Subcutaneous adipose tissue (tissue), 4 donors: ENCODE measurements around the gene AGAP3. TPM values are rescaled to one million over a fixed set of nuclear protein-coding genes. Genes with fewer than 3 reads are reported as not detected.

Experiments used
- total RNA-seq, 4 donors: library from RNA; depleted of rRNA; stranded (reverse); fragments of >200 nt; gene quantifications; one replicate each; pipeline ENCODE4 v1.1.0, GENCODE V29; 2016
- TF ChIP-seq, protein P1 (sequence below): fragments of 450-650 bp; IDR thresholded peaks from one replicate; pipeline ENCODE4 v1.5.1; 2016; ENCODE audit warnings: low read depth, mild to moderate bottlenecking, control low read depth, antibody characterized with exemption, moderate library complexity

Gene AGAP3
- total RNA-seq, 4 donors from 2014 or later, result 54.4 to 86.7 (median 62.7) TPM

DNA sequence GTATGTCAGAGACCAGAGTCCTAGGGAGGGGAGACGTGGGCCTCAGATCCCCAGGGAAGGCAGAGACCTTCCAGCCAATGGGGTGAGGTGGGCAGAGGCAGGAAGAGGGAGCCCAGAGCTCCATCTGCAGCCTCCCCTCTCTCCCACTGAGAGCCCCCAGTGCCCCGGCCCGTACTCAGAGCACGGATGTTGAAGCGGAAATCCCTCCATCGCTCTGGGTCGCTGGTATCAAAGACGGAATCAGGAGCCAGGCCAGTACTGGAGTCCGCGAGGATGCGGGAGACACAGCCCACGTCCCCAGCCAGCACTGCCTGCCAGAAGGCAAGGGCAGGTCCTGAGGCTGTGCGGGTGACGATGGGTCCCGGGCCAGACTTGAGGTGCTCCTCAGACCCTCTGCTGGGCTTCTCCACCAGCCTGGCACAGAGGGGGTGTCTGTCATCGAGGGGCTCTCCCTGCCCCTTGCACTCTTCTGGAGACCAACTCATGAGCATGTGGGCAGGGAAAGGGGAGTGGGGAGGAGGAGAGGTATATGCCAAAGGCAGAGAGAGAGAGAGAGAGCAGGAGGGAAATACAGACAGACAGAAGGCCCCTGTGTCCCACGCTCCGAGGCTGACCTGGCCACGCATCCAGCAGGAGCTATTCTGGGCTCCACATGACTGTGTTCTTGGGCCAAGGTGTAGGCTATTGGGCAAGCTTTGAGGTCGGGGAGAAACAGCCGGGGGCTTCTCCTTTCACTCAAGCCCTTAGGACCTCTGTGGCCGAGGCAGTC is 100.5 kb downstream of the AGAP3 start, which contains the start of gene ASB10:
Gene ASB10 (minus strand): TSS at position 611 of the 769 bp plus-strand sequence. CDS start 120 bp downstream, at position 491.
- TF ChIP-seq, protein P1, sequence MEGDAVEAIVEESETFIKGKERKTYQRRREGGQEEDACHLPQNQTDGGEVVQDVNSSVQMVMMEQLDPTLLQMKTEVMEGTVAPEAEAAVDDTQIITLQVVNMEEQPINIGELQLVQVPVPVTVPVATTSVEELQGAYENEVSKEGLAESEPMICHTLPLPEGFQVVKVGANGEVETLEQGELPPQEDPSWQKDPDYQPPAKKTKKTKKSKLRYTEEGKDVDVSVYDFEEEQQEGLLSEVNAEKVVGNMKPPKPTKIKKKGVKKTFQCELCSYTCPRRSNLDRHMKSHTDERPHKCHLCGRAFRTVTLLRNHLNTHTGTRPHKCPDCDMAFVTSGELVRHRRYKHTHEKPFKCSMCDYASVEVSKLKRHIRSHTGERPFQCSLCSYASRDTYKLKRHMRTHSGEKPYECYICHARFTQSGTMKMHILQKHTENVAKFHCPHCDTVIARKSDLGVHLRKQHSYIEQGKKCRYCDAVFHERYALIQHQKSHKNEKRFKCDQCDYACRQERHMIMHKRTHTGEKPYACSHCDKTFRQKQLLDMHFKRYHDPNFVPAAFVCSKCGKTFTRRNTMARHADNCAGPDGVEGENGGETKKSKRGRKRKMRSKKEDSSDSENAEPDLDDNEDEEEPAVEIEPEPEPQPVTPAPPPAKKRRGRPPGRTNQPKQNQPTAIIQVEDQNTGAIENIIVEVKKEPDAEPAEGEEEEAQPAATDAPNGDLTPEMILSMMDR, result no peak

DNA sequence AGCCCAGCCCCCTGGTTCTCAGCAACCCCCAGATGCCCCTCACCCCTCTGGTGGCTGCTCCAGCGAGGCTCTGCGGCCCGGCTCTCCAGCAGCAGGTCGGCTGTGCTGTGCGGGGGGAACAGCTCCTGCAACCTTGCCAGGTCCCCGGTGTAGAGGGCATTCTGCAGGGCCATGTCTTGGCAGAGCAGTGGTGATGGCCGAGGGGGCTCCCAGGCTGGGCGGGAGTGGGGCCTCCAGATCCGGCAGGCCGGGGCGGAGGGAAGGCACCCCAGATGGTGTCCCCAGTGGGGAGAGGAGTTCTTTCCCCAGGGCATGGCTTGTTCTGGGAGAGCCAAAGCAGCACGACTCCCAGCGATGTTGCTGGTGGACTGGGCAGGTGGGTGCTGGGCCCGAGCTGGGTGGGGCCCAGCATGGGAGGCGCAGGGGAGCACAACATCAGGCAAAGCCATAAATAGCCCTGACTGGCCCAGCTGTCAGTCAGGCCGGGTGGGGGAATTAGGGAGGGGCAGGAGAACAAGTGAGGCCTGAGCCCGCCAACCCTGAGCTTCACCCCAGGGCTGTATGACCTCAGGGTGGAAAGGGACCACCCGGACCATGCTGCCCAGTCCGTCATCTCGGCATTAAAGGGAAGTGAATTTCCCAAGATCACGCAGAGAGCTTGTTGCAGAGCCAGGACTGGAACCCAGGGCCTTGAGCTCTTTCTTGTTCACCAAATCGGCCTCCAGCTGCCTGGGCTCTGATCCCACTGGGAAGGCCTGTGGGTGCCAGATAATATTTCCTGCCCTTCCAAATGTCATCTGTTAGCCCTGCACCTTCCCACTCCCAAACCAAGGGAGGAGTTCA is 101.4 kb downstream of the AGAP3 start:
- TF ChIP-seq, protein P1, result no peak

DNA sequence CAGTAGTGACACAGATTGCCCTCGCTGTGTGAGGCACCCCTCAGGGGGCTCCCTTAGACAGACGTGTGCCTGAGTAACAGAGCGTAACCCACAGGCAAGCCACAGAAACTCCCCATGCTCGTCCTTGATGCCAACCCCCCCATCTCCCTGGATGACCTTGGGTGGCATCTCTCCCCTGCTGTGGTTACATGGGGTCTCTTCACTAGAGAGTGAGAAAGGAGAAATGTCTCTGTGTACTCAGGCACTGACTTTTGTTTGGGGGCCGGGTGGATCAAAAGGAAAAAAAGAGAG is 101.9 kb downstream of the AGAP3 start:
- TF ChIP-seq, protein P1, result no peak

DNA sequence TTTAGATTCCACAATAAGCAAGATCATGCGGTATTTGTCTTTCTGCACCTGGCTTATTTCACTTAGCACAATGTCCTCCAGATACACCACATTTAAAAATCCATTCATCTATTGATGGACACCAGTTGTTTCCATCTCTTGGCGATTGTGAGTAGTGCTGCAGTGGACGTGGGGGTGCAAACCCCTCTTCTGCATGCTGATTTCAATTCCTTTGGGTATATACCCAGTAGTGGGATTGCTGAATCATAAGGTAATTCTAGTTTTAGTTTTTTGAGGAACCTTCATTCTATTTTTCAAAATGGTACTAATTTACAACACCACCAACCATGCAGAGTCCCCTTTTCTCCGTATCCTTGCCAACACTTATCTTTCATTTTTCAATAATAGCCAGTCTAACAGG is 102.8 kb downstream of the AGAP3 start:
- TF ChIP-seq, protein P1, result no peak

DNA sequence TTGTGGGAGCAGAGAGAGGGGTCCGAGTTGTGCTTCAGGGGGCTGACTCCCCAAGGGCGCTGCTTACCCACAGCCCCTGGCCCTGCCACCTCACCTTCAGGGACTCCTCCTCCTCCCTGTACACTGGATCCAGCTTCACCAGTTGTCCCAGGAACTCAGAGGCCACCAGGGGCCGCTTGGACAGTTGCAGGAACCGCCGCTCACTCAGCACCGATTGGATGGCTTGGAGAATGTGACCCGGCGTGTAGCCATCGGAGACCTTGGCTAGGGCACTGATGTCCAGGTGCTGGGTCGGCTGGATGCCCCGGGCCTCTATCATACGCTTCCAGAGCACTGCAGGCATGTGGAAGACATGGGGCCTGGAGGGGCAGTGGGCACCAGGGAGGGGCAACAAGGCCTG is 105.3 kb downstream of the AGAP3 start:
- TF ChIP-seq, protein P1, result no peak

DNA sequence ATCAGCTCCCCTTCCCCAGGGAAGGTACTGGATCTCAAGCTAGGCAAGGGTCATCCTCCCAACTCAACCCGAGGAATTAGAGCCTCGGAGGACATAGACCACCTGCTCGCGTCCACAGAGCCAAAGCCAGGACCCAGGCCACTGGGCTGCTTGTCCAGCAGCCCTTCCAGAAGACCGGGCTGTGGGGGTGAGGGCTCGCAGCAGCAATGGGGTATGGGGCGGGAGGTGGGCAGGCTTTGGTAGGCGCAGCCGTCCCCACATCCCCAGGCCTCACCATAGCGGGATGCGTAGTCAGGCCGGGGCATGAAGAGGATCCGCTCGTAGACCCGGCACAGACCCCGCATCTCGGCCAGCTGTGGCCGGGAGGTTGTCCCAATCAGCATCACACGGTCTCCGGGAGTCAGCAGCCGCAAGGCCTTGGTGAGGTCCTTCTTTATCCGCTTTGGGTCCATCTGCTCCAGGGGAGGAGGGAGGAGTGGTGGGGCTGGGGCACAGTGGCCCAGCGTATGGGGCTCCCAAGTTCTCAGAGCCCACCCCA is 105.8 kb downstream of the AGAP3 start:
- TF ChIP-seq, protein P1, result no peak
